OCI-LY7 (cell line): ENCODE data around the gene ELMO1. TPM values are rescaled to one million over a fixed set of nuclear protein-coding genes. Genes with fewer than 3 reads are reported as not detected.

Experiments
- BruUV-seq: library from RNA; stranded (reverse); fragments of 400-500 nt; replicated peaks from 2 replicates; lab custom pipeline; 2021; lab: Mats Ljungman, UMichigan
- CTCF ChIA-PET: fragments of 300-600 bp; sonication (Branson Sonifier 250); formaldehyde crosslinking; loops from one replicate; lab custom pipeline; 2022; ENCODE audit warnings: antibody characterized with exemption; ENCODE audit not compliant: unreplicated experiment; lab: Charles Lee
- POLR2A ChIA-PET: fragments of 300-600 bp; sonication (Branson Sonifier 250); formaldehyde crosslinking; loops from one replicate; lab custom pipeline; 2022; ENCODE audit warnings: antibody characterized with exemption; lab: Charles Lee
- DNase-seq: peaks from one replicate; pipeline ENCODE4 v3.0.0-alpha.2; 2015; ENCODE audit warnings: low spot score
- H2AFZ ChIP-seq: fragments of 200-600 bp; sonication (generic), shearing (Covaris generic); 2 replicates; pipeline ENCODE4 v1.6.1; 2014; ENCODE audit warnings: mild to moderate bottlenecking, antibody characterized with exemption, low read length, moderate library complexity
- H3K27ac ChIP-seq: fragments of 200-600 bp; sonication (generic); 2 replicates; pipeline ENCODE4 v1.5.1; 2014; ENCODE audit warnings: mixed run types, low read depth, mild to moderate bottlenecking, moderate library complexity, low read length, inconsistent platforms; ENCODE audit not compliant: poor library complexity, severe bottlenecking
- H3K36me3 ChIP-seq: fragments of 200-600 bp; sonication (generic); 2 replicates; pipeline ENCODE4 v1.6.1; 2014; ENCODE audit warnings: mild to moderate bottlenecking, antibody characterized with exemption, low read length, moderate library complexity, mixed read lengths; ENCODE audit not compliant: insufficient read depth
- H3K4me1 ChIP-seq: fragments of 200-600 bp; sonication (generic); 2 replicates; pipeline ENCODE4 v1.5.1; 2014; ENCODE audit warnings: mild to moderate bottlenecking, low read length; ENCODE audit not compliant: insufficient read depth, poor library complexity, severe bottlenecking
- H3K4me2 ChIP-seq: fragments of 200-600 bp; sonication (generic); 2 replicates; pipeline ENCODE4 v1.6.1; 2014; ENCODE audit warnings: mild to moderate bottlenecking, low read length
- H3K4me3 ChIP-seq: fragments of 200-600 bp; sonication (generic); 2 replicates; pipeline ENCODE4 v1.5.1; 2014; ENCODE audit warnings: mild to moderate bottlenecking, low read depth, low read length; ENCODE audit not compliant: poor library complexity, severe bottlenecking
- H3K79me2 ChIP-seq: fragments of 200-600 bp; sonication (generic); 2 replicates; pipeline ENCODE4 v1.6.1; 2016; ENCODE audit warnings: low read depth, mild to moderate bottlenecking, low read length, moderate library complexity, mixed read lengths; ENCODE audit not compliant: insufficient read depth
- H3K9me2 ChIP-seq: fragments of 200-600 bp; sonication (generic); 2 replicates; pipeline ENCODE4 v1.6.1; 2016; ENCODE audit warnings: mild to moderate bottlenecking, low read length, mixed read lengths; ENCODE audit not compliant: insufficient read depth
- H3K9me3 ChIP-seq: fragments of 200-600 bp; sonication (generic); 2 replicates; pipeline ENCODE4 v1.6.1; 2014; ENCODE audit warnings: mild to moderate bottlenecking, mixed run types, low read length, mixed read lengths
- H4K20me1 ChIP-seq: fragments of 200-600 bp; sonication (generic); 2 replicates; pipeline ENCODE4 v1.6.1; 2014; ENCODE audit warnings: mild to moderate bottlenecking, antibody characterized with exemption, low read length, moderate library complexity, mixed read lengths; ENCODE audit not compliant: insufficient read depth
- CTCF ChIP-seq: fragments of 200-600 bp; sonication (generic); conservative IDR thresholded peaks from 2 replicates; pipeline ENCODE4 v1.5.1; 2014; ENCODE audit warnings: mild to moderate bottlenecking, antibody characterized with exemption, low read length, moderate library complexity, mixed read lengths
- EZH2phosphoT487 ChIP-seq: fragments of 200-600 bp; sonication (generic); IDR thresholded peaks from 2 replicates; pipeline ENCODE4 v1.6.1; 2018; ENCODE audit warnings: low read depth, borderline replicate concordance, mild to moderate bottlenecking, mixed run types, antibody characterized with exemption, low read length, moderate library complexity, mixed read lengths
- intact Hi-C: fragments of 100-400 bp; cut with micrococcal nuclease; formaldehyde crosslinking; loops from one replicate; pipeline ENCODE4 v1.10.0; 2022; ENCODE audit not compliant: unreplicated experiment
- total RNA-seq, 2 experiments: library from RNA; depleted of rRNA in 1 of 2; stranded (reverse); fragments of >200 nt in 1 of 2; shearing (Covaris generic) in 1 of 2; gene quantifications; 2 replicates each; pipeline ENCODE4 v1.2.3, GENCODE V29; 2014 to 2022

ELMO1 gene
- total RNA-seq, 2 experiments from 2014 or later: 101 to 103 TPM

- DNase-seq: no peak
- Histone ChIP-seq H2AFZ (no peak overlapping the region), H3K79me2 (no peaks in the 10 kb centered on the region), H3K9me2 (no peaks in the 10 kb centered on the region), H3K27ac (no peak overlapping the region), H3K4me3 (no peak overlapping the region), H3K36me3 (peaks cover 11% of the 10 kb centered on the region; the same call in 1 of the 2 replicates), H3K9me3 (no peaks in the 10 kb centered on the region), H3K4me1 (peaks cover 3% of the 10 kb centered on the region), H3K4me2 (no peak overlapping the region), H4K20me1 (no peaks in the 10 kb centered on the region)
- intact Hi-C loops: no loop called here
- CTCF ChIA-PET: no interaction called here
- no TSS peak for BruUV-seq
- TF ChIP-seq CTCF (no peak), EZH2phosphoT487 (no peak)
- POLR2A ChIA-PET: interaction anchor here (0.8 to 1.0 kb wide), 2 partner anchors 12 to 16 kb away, joined by 3 read pairs; no protein-coding TSS in a partner anchor
Measured at GRCh38 chr7:36955456-36956129, 493.1 kb downstream of the ELMO1 start.

- TF ChIP-seq EZH2phosphoT487 (no peak), CTCF (no peak)
- H3K9me3 ChIP-seq: no peaks in the 10 kb centered on the region
- no peaks in the 10 kb centered on the region for H3K79me2 ChIP-seq
- ChIA-PET POLR2A (no interaction called here), CTCF (no interaction called here)
- peak; percentile 26 for DNase-seq
- BruUV-seq: no TSS peak
- no peak overlapping the region for H2AFZ ChIP-seq
- H3K4me1 ChIP-seq: peaks cover 3% of the 10 kb centered on the region
- H3K4me2 ChIP-seq: no peak overlapping the region
- no peaks in the 10 kb centered on the region; the same call in 1 of the 2 replicates for H4K20me1 ChIP-seq
- intact Hi-C loops: no loop called here
- H3K4me3 ChIP-seq: no peak overlapping the region
- H3K36me3 ChIP-seq: peaks cover 12% of the 10 kb centered on the region; the same call in 1 of the 2 replicates
- H3K9me2 ChIP-seq: no peaks in the 10 kb centered on the region
- no peak overlapping the region for H3K27ac ChIP-seq
Measured at GRCh38 chr7:36951257-36951697, 497.4 kb downstream of the ELMO1 start.
